ENCODE results near the gene S100G.

S100G gene

GRCh38 chrX:16651391-16652024, 1.6 kb downstream of the S100G start:
- DNase-seq: no peak

GRCh38 chrX:16653424-16653823, 3.5 kb downstream of the S100G start:
- no peak for DNase-seq

GRCh38 chrX:16654093-16654492, 4.1 kb downstream of the S100G start:
- no peak for DNase-seq

GRCh38 chrX:16658284-16658683, 8.3 kb downstream of the S100G start:
- no peak for DNase-seq

- DNase-seq: no peak
Observed at GRCh38 chrX:16659321-16659720, 9.4 kb downstream of the S100G start.

- no peak for DNase-seq
Observed at GRCh38 chrX:16661495-16661894, 11.5 kb downstream of the S100G start.

GRCh38 chrX:16662402-16662801, 12.4 kb downstream of the S100G start:
- no peak for DNase-seq

- DNase-seq: no peak
Observed at GRCh38 chrX:16664074-16664473, 14.1 kb downstream of the S100G start.

GRCh38 chrX:16664626-16665025, 14.7 kb downstream of the S100G start:
- no peak for DNase-seq

GRCh38 chrX:16665089-16665488, 15.1 kb downstream of the S100G start:
- no peak for DNase-seq

- DNase-seq: no peak
Observed at GRCh38 chrX:16666541-16666940, 16.6 kb downstream of the S100G start.

- peak; percentile 23 for DNase-seq
Observed at GRCh38 chrX:16671005-16671404, 21.0 kb downstream of the S100G start.

GRCh38 chrX:16678689-16679088, 28.7 kb downstream of the S100G start:
- DNase-seq: no peak

- no peak for DNase-seq
Observed at GRCh38 chrX:16683007-16683664, 33.2 kb downstream of the S100G start.

GRCh38 chrX:16687514-16687913, 37.6 kb downstream of the S100G start:
- no peak for DNase-seq

- no peak for DNase-seq
Observed at GRCh38 chrX:16695079-16695676, 45.2 kb downstream of the S100G start.

GRCh38 chrX:16696956-16697355, 47.0 kb downstream of the S100G start:
- no peak for DNase-seq

GRCh38 chrX:16699389-16699788, 49.4 kb downstream of the S100G start:
- DNase-seq: no peak

- DNase-seq: no peak
Observed at GRCh38 chrX:16700734-16701133, 50.8 kb downstream of the S100G start.

- DNase-seq: no peak
Observed at GRCh38 chrX:16702700-16703599, 53.0 kb downstream of the S100G start.
